Activated CD4-positive, alpha-beta memory T cell treated with anti-CD3 and anti-CD28 coated beads for 36 hours (primary cell): ENCODE measurements around the gene ALG8. TPM values are rescaled to one million over a fixed set of nuclear protein-coding genes. Genes with fewer than 3 reads are reported as not detected.
A peak's percentile ranks its signal among the peaks of the same experiment; 100 is the strongest.
"Not testable (repeated sequence)": the region's sequence is repeated elsewhere in the genome, so short reads cannot be mapped to it uniquely, and the experiment has no call there.

ENCODE experiments used
- CTCF ChIA-PET: fragments of 350-600 bp; sonication (Branson Sonifier 250); formaldehyde crosslinking; loops from one replicate; lab custom pipeline; 2021; ENCODE audit warnings: antibody characterized with exemption, inconsistent platforms; lab: Charles Lee
- POLR2A ChIA-PET: fragments of 350-600 bp; sonication (Branson Sonifier 250); formaldehyde crosslinking; loops from one replicate; lab custom pipeline; 2021; ENCODE audit warnings: antibody characterized with exemption; lab: Charles Lee
- DNase-seq: peaks from one replicate; pipeline ENCODE4 v3.0.0-alpha.2; 2020
- H3K27ac Mint-ChIP-seq: one replicate; pipeline ENCODE4 v1.8.0; 2021; ENCODE audit warnings: mixed read lengths
- H3K27me3 Mint-ChIP-seq: one replicate; pipeline ENCODE4 v1.8.0; 2021; ENCODE audit warnings: mixed read lengths
- H3K36me3 Mint-ChIP-seq: one replicate; pipeline ENCODE4 v1.8.0; 2021; ENCODE audit warnings: mixed read lengths
- H3K4me1 Mint-ChIP-seq: one replicate; pipeline ENCODE4 v1.8.0; 2021; ENCODE audit warnings: low read depth, mixed read lengths
- H3K4me3 Mint-ChIP-seq: one replicate; pipeline ENCODE4 v1.8.0; 2021; ENCODE audit warnings: mild to moderate bottlenecking, mixed read lengths
- H3K9me3 Mint-ChIP-seq: one replicate; pipeline ENCODE4 v1.8.0; 2021; ENCODE audit warnings: mixed read lengths
- intact Hi-C: fragments of 100-400 bp; cut with micrococcal nuclease; formaldehyde crosslinking; loops from one replicate; pipeline ENCODE4 v1.15.1; 2023
- total RNA-seq, 2 experiments: library from RNA; stranded (reverse); gene quantifications; one replicate each; pipeline ENCODE4 v1.2.3, GENCODE V29; 2021

The ALG8 gene
- total RNA-seq, 2 experiments from 2014 or later, result 45.8 to 45.9 TPM

GRCh38 chr11:78085972-78086371 is 53.5 kb downstream of the ALG8 start:
- ChIA-PET POLR2A (no interaction called here), CTCF (interaction anchor here (1.0 kb wide), 1 partner anchor 332 kb away, joined by 3 read pairs; no protein-coding TSS in a partner anchor)
- intact Hi-C loops, result no loop called here
- DNase-seq, result no peak
- Mint-ChIP-seq H3K36me3 (no peaks in the 10 kb centered on the region), H3K9me3 (no peaks in the 10 kb centered on the region), H3K27me3 (no peaks in the 10 kb centered on the region), H3K4me3 (no peak overlapping the region), H3K4me1 (peaks cover 8% of the 10 kb centered on the region), H3K27ac (no peak overlapping the region)

DNA sequence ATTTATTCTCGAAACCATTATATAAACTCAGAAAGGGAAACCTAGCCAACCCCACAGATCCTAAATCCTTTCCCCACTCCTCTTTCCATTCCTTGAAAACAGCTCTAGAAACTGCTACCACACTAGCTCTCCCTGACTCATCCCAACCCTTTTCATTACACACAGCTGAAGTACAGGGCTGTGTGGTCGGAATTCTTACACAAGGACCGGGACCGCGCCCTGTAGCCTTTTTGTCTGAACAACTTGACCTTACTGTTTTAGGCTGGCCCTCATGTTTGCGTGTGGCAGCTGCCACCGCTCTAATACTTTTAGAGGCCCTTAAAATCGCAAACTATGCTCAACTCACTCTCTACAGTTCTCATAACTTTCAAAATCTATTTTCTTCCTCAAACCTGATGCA is 54.9 kb downstream of the ALG8 start:
- intact Hi-C loops, H3K36me3 Mint-ChIP-seq, CTCF ChIA-PET, H3K27me3 Mint-ChIP-seq, POLR2A ChIA-PET, H3K9me3 Mint-ChIP-seq, H3K27ac Mint-ChIP-seq, H3K4me3 Mint-ChIP-seq, DNase-seq: not testable (repeated sequence)
- peaks cover 11% of the 10 kb centered on the region for H3K4me1 Mint-ChIP-seq

DNA sequence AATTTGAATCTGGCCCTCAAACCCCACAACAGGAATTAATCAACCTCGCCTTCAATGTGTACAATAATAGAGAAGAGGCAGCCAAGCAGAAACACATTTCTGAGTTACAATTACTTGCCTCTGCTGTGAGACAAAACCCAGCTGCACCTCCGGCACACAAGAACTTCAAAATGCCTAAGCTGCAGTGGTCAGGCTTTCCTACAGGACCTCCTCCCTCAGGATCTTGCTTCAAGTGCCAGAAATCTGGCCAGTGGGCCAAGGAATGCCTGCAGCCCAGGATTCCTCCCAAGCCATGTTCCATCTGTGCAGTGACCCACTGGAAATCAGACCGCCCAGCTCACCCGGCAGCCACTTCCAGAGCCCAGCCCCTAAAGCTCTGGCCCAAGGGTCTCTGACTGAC is 56.4 kb downstream of the ALG8 start:
- Mint-ChIP-seq H3K27ac (no peak overlapping the region), H3K4me1 (peaks cover 16% of the 10 kb centered on the region), H3K36me3 (no peaks in the 10 kb centered on the region), H3K9me3 (no peaks in the 10 kb centered on the region), H3K4me3 (no peak overlapping the region), H3K27me3 (no peaks in the 10 kb centered on the region)
- ChIA-PET POLR2A (no interaction called here), CTCF (interaction anchor here (1.3 kb wide), 1 partner anchor 37 kb away, joined by 4 read pairs; no protein-coding TSS in a partner anchor)
- intact Hi-C loops, result no loop called here
- DNase-seq, result no peak

- Mint-ChIP-seq H3K27ac (no peak overlapping the region), H3K36me3 (no peaks in the 10 kb centered on the region), H3K27me3 (no peaks in the 10 kb centered on the region), H3K9me3 (no peaks in the 10 kb centered on the region), H3K4me3 (no peak overlapping the region), H3K4me1 (peaks cover 23% of the 10 kb centered on the region)
- ChIA-PET CTCF (interaction anchor here (1.3 kb wide), 1 partner anchor 36 kb away, joined by 4 read pairs; no protein-coding TSS in a partner anchor), POLR2A (no interaction called here)
- intact Hi-C loops, result no loop called here
- DNase-seq, result no peak
These were observed 57.3 kb downstream of the ALG8 start for GRCh38 chr11:78082146-78082545.

- ChIA-PET POLR2A (no interaction called here), CTCF (no interaction called here)
- H3K27ac Mint-ChIP-seq, result no peak overlapping the region
- peak; percentile 9 for DNase-seq
- peaks cover 27% of the 10 kb centered on the region for H3K4me1 Mint-ChIP-seq
- peaks cover 2% of the 10 kb centered on the region for H3K36me3 Mint-ChIP-seq
- intact Hi-C loops, result no loop called here
- H3K4me3 Mint-ChIP-seq, result no peak overlapping the region
- H3K27me3 Mint-ChIP-seq, result no peaks in the 10 kb centered on the region
- H3K9me3 Mint-ChIP-seq, result no peaks in the 10 kb centered on the region
These were observed 57.8 kb downstream of the ALG8 start for GRCh38 chr11:78081583-78081982.

DNA sequence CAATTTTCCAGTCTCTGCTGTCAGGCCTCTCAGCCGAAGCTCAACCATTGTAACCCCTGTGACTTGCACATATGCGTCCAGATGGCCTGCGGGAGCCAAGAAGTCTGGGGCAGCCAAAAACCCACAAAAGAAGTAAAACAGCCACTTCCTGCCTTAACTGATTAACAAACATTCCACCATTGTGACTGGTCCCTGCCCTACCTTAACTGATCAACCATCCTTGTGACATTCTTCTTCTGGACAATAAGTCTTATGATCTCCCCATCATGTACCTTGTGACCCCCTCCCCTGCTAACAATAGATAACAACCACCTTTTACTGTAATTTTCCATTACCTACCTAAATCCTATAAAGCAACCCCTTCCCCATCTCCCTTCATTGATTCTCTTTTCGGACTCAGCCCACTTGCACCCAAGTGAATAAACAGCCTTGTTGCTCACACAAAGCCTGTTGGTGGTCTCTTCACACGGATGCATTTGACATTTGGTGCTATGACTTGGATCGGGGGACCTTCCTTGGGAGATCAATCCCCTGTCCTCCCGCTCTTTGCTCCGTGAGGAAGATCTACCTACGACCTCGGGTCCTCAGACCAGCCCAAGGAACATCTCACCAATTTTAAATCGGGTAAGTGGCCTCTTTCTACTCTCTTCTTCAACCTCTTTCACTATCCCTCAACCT is 58.5 kb downstream of the ALG8 start:
- peaks cover 2% of the 10 kb centered on the region for H3K36me3 Mint-ChIP-seq
- peak overlapping the region; percentile 12 for H3K4me3 Mint-ChIP-seq
- no peaks in the 10 kb centered on the region for H3K27me3 Mint-ChIP-seq
- POLR2A ChIA-PET, result interaction anchor here (0.6 kb wide), 1 partner anchor 258 kb away, joined by 3 read pairs; no protein-coding TSS in a partner anchor
- CTCF ChIA-PET, result interaction anchor here (2.0 kb wide), 1 partner anchor 35 kb away, joined by 5 read pairs; no protein-coding TSS in a partner anchor
- intact Hi-C loops, result no loop called here
- no peak for DNase-seq
- peaks cover 31% of the 10 kb centered on the region for H3K4me1 Mint-ChIP-seq
- no peaks in the 10 kb centered on the region for H3K9me3 Mint-ChIP-seq
- peak overlapping the region; percentile 3 for H3K27ac Mint-ChIP-seq

- intact Hi-C loops, result no loop called here
- Mint-ChIP-seq H3K36me3 (peaks cover 2% of the 10 kb centered on the region), H3K4me3 (peak overlapping the region; percentile 91), H3K9me3 (no peaks in the 10 kb centered on the region), H3K27me3 (no peaks in the 10 kb centered on the region), H3K27ac (peak overlapping the region; percentile 83), H3K4me1 (peaks cover 36% of the 10 kb centered on the region)
- no peak for DNase-seq
- ChIA-PET POLR2A (interaction anchor here (0.6 to 1.6 kb wide), 4 partner anchors 11 to 259 kb away, joined by 3 to 6 read pairs (median 4); partner anchors contain the start of genes ALG8 and INTS4), CTCF (interaction anchor here (2.0 kb wide), 1 partner anchor 34 kb away, joined by 5 read pairs; no protein-coding TSS in a partner anchor)
These were observed 59.2 kb downstream of the ALG8 start for GRCh38 chr11:78080084-78080817.

DNA sequence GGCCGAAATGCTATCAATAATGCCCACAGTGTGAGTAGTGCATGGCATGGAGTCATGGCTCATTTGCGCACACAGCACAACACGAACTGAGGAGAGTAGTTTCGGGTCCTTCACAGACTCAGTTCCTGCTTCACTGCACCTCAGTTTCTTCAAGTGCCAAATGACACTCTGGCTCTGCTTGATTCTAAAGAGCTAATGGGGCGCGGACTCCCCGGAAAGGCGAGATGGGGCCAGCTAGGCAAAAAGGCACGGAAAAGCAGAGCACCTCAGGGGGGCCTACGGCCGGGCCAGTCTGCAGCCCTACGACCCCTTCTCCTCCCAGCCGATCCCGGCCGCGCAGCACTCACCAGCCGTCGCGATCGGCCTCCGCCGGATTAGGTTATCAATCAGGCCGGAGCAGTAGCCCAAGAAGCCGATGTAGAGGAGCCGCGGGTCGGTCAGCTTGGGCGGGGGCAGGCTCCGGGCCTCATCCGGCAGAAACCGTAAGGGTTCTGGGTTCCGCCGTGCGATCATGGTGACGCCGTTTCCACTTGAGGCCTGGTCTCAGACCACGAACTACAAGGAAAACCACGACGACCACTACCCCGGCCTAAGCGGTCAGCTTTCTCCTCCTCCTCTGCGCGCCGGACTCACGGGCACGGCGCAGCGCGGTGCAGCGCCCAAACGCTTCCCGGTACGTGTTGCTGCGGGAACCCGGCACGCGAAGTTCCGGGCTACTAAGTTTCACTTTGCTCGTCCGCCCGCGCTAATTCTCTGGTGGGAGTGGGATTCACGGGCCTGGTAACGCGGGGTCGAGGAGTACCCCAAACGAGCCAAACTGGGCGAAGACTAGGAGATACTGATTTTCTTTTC is 60.0 kb downstream of the ALG8 start, which contains the start of gene NDUFC2:
Gene NDUFC2 (minus strand): TSS at position 631 of the 852 bp plus-strand sequence. CDS start 118 bp downstream, at position 513.
- no peaks in the 10 kb centered on the region for H3K27me3 Mint-ChIP-seq
- intact Hi-C loops, result loop anchor here (1.0 to 5.0 kb wide), 6 partner anchors 15 to 483 kb away; partner anchors contain the start of genes ALG8, GAB2, KCTD21 and USP35
- no peaks in the 10 kb centered on the region for H3K9me3 Mint-ChIP-seq
- peak; percentile 77 for DNase-seq
- H3K4me3 Mint-ChIP-seq, result peak within 1 kb of the TSS; percentile 91
- POLR2A ChIA-PET, result interaction anchor here (0.5 to 2.1 kb wide), 8 partner anchors 11 to 416 kb away, joined by 3 to 8 read pairs (median 5); partner anchors contain the start of genes ALG8, INTS4, KCTD21 and USP35
- CTCF ChIA-PET, result interaction anchor here (1.4 to 2.0 kb wide), 3 partner anchors 33 to 84 kb away, joined by 5 to 6 read pairs (median 5); no protein-coding TSS in a partner anchor
- H3K4me1 Mint-ChIP-seq, result peaks cover 40% of the 10 kb centered on the region
- peak within 1 kb of the TSS; percentile 83 for H3K27ac Mint-ChIP-seq
- peaks cover 2% of the 10 kb centered on the region for H3K36me3 Mint-ChIP-seq

- ChIA-PET POLR2A (interaction anchor here (0.5 to 2.1 kb wide), 8 partner anchors 10 to 415 kb away, joined by 3 to 8 read pairs (median 5); partner anchors contain the start of genes ALG8, INTS4, KCTD21 and USP35), CTCF (interaction anchor here (1.1 to 1.9 kb wide), 3 partner anchors 10 to 83 kb away, joined by 3 to 6 read pairs (median 5); no protein-coding TSS in a partner anchor)
- Mint-ChIP-seq H3K27ac (peak overlapping the region; percentile 83), H3K27me3 (no peaks in the 10 kb centered on the region), H3K9me3 (no peaks in the 10 kb centered on the region), H3K4me1 (peaks cover 43% of the 10 kb centered on the region), H3K4me3 (peak overlapping the region; percentile 91), H3K36me3 (peaks cover 2% of the 10 kb centered on the region)
- no peak for DNase-seq
- intact Hi-C loops, result loop anchor here (1.0 to 5.0 kb wide), 6 partner anchors 16 to 484 kb away; partner anchors contain the start of genes ALG8, GAB2, KCTD21 and USP35
These were observed 60.9 kb downstream of the ALG8 start for GRCh38 chr11:78078218-78079167.

GRCh38 chr11:78077592-78077991 is 61.8 kb downstream of the ALG8 start:
- H3K9me3 Mint-ChIP-seq, H3K27me3 Mint-ChIP-seq, H3K36me3 Mint-ChIP-seq, DNase-seq, H3K27ac Mint-ChIP-seq: not testable (repeated sequence)
- ChIA-PET POLR2A (interaction anchor here (0.5 to 2.1 kb wide), 3 partner anchors 62 to 150 kb away, joined by 3 to 8 read pairs (median 3); partner anchors contain the start of genes ALG8, KCTD21 and USP35), CTCF (interaction anchor here (1.1 to 1.4 kb wide), 2 partner anchors 9 to 34 kb away, joined by 3 to 6 read pairs; no protein-coding TSS in a partner anchor)
- peak overlapping the region; percentile 91 for H3K4me3 Mint-ChIP-seq
- H3K4me1 Mint-ChIP-seq, result peaks cover 44% of the 10 kb centered on the region
- intact Hi-C loops, result loop anchor here (5.0 kb wide), 2 partner anchors 340 to 485 kb away; partner anchors contain the start of gene GAB2
